ENCODE measurements around the gene DHRS1.

- TF ChIP-seq CTCF (IDR thresholded peaks at IDR 0.05) (no peak), POLR2AphosphoS5 (IDR thresholded peaks at IDR 0.05) (no peak), POLR2A (IDR thresholded peaks at IDR 0.05) (no peak)
These were observed 35.3 kb downstream of the DHRS1 start for GRCh38 chr14:24264298-24264697.

Measured in suprapubic skin (tissue), 4 donors.